Measurements from ENCODE around the gene RXRB.

- TF ChIP-seq CTCF (IDR thresholded peaks at IDR 0.05) (peak in 5 of 7 experiments; percentile 31 to 67 (median 59)), POLR2AphosphoS5 (IDR thresholded peaks at IDR 0.05) (peak in 1 of 3 donors; percentile 74), POLR2A (IDR thresholded peaks at IDR 0.05) (no peak)
Observed at GRCh38 chr6:33197431-33198048, 2.9 kb downstream of the RXRB start.
